Dermis blood vessel endothelial cell (primary cell): ENCODE measurements around the gene POPDC3. TPM values are rescaled to one million over a fixed set of nuclear protein-coding genes. Genes with fewer than 3 reads are reported as not detected.
A peak's percentile ranks its signal among the peaks of the same experiment; 100 is the strongest.
"Not testable (repeated sequence)": the region's sequence is repeated elsewhere in the genome, so short reads cannot be mapped to it uniquely, and the experiment has no call there.

Source experiments
- DNase-seq: peaks from one replicate; pipeline ENCODE4 v3.0.0; 2010
- total RNA-seq: library from RNA; depleted of rRNA; stranded (reverse); fragments of >200 nt; gene quantifications from 2 replicates; pipeline ENCODE4 v1.2.3, GENCODE V29; 2014

POPDC3 gene
- total RNA-seq, 1 donor from 2014 or later = 0.17 TPM

GRCh38 chr6:105194591-105194990, 14.8 kb upstream of the POPDC3 start:
- DNase-seq = no peak

GRCh38 chr6:105194106-105194505, 14.3 kb upstream of the POPDC3 start:
- DNase-seq = no peak

- DNase-seq = no peak
Measured at GRCh38 chr6:105193647-105194046, 13.8 kb upstream of the POPDC3 start.

GRCh38 chr6:105192707-105193465, 13.1 kb upstream of the POPDC3 start:
- DNase-seq = no peak

- DNase-seq = peak; percentile 60
Measured at GRCh38 chr6:105191351-105191750, 11.5 kb upstream of the POPDC3 start.

GRCh38 chr6:105189026-105189820, 9.4 kb upstream of the POPDC3 start:
- DNase-seq = peak; percentile 63

- DNase-seq = no peak
Measured at GRCh38 chr6:105188251-105188650, 8.4 kb upstream of the POPDC3 start.

- no peak for DNase-seq
Measured at GRCh38 chr6:105186576-105186975, 6.8 kb upstream of the POPDC3 start.

- DNase-seq = peak; percentile 56
Measured at GRCh38 chr6:105184921-105185320, 5.1 kb upstream of the POPDC3 start.

- DNase-seq = no peak
Measured at GRCh38 chr6:105181981-105182515, 2.2 kb upstream of the POPDC3 start.

- peak; percentile 7 for DNase-seq
Measured at GRCh38 chr6:105178636-105179035, 1.2 kb downstream of the POPDC3 start.

- peak; percentile 13 for DNase-seq
Measured at GRCh38 chr6:105178110-105178509, 1.7 kb downstream of the POPDC3 start.

- DNase-seq = no peak
Measured at GRCh38 chr6:105177556-105177955, 2.3 kb downstream of the POPDC3 start.

GRCh38 chr6:105174512-105174911, 5.3 kb downstream of the POPDC3 start:
- DNase-seq = no peak

- not testable (repeated sequence) for DNase-seq
Measured at GRCh38 chr6:105172515-105172914, 7.3 kb downstream of the POPDC3 start.

GRCh38 chr6:105170059-105170458, 9.8 kb downstream of the POPDC3 start:
- DNase-seq = no peak

GRCh38 chr6:105167914-105168313, 11.9 kb downstream of the POPDC3 start:
- DNase-seq = no peak

GRCh38 chr6:105164418-105164817, 15.4 kb downstream of the POPDC3 start:
- DNase-seq = no peak

GRCh38 chr6:105163183-105163582, 16.6 kb downstream of the POPDC3 start:
- DNase-seq = no peak

- no peak for DNase-seq
Measured at GRCh38 chr6:105162377-105162776, 17.4 kb downstream of the POPDC3 start.

- DNase-seq = no peak
Measured at GRCh38 chr6:105161421-105161820, 18.4 kb downstream of the POPDC3 start.

GRCh38 chr6:105153676-105154075, 26.1 kb downstream of the POPDC3 start:
- DNase-seq = no peak

- DNase-seq = no peak
Measured at GRCh38 chr6:105152880-105153279, 26.9 kb downstream of the POPDC3 start.

GRCh38 chr6:105151644-105152043, 28.2 kb downstream of the POPDC3 start:
- no peak for DNase-seq
